Measurements from ENCODE around the gene HTR4. TPM values are rescaled to one million over a fixed set of nuclear protein-coding genes. Genes with fewer than 3 reads are reported as not detected.
A peak's percentile ranks its signal among the peaks of the same experiment; 100 is the strongest.

Gene HTR4
- polyA plus RNA-seq, 1 donor (not counting 4 experiments of a cell fraction or from before 2014, with no cell fraction given), result not detected

GRCh38 chr5:148687871-148688270 lies 33.5 kb upstream of the HTR4 start:
- H3K27ac ChIP-seq (ENCODE audit: control insufficient read depth, insufficient read depth, low read length), result no peak overlapping the region
- H3K79me2 ChIP-seq (ENCODE audit: control insufficient read depth, insufficient read depth, low read length), result no peaks in the 10 kb centered on the region
- no peak for TF ChIP-seq EZH2 (IDR thresholded peaks at IDR 0.05; ENCODE audit: low read length)
- no peak for TF ChIP-seq CTCF (optimal IDR thresholded peaks at IDR 0.05 in 1 of 3, IDR thresholded peaks at IDR 0.05 in 1 of 3, conservative IDR thresholded peaks at IDR 0.05 in 1 of 3; ENCODE audit: extremely low read depth in 1 of 3, insufficient read depth in 2 of 3, low read length in 3 of 3)
- no peaks in the 10 kb centered on the region for H3K9me3 ChIP-seq (ENCODE audit: control insufficient read depth, low read depth, low read length)
- H3K4me1 ChIP-seq (ENCODE audit: control insufficient read depth, extremely low read depth, insufficient read depth, low read length), result no peaks in the 10 kb centered on the region
- dilution Hi-C loops (cut with MboI; ENCODE audit: extremely low pct_ligation_motif_present, low sequenced_read_pairs), result no loop called here
- DNase-seq (ENCODE audit: low read depth, low spot score) (no peak), FAIRE-seq (no peak)
- H3K9ac ChIP-seq (ENCODE audit: control insufficient read depth, extremely low read depth, insufficient read depth, low read length), result no peak overlapping the region
- H3K27me3 ChIP-seq (ENCODE audit: control insufficient read depth, extremely low read depth, insufficient read depth, low read length), result no peaks in the 10 kb centered on the region
- H3K4me3 ChIP-seq (ENCODE audit: control insufficient read depth in 2 of 3, extremely low read depth in 1 of 3, insufficient read depth in 2 of 3, low read depth in 1 of 3, low read length in 3 of 3), result no peak overlapping the region
- H3K4me2 ChIP-seq (ENCODE audit: control insufficient read depth, extremely low read depth, insufficient read depth, low read depth, low read length), result no peak overlapping the region
- H2AFZ ChIP-seq (ENCODE audit: control insufficient read depth, low read length), result no peak overlapping the region
- no peaks in the 10 kb centered on the region for H3K36me3 ChIP-seq (ENCODE audit: control insufficient read depth in 2 of 2, extremely low read depth in 1 of 2, insufficient read depth in 2 of 2, low read length in 2 of 2)
- H3K9me1 ChIP-seq (ENCODE audit: control insufficient read depth, extremely low read depth, insufficient read depth, low read length), result no peaks in the 10 kb centered on the region
- H4K20me1 ChIP-seq (ENCODE audit: control insufficient read depth, extremely low read depth, insufficient read depth, low read length), result no peaks in the 10 kb centered on the region

- no peaks in the 10 kb centered on the region for H3K9me1 ChIP-seq (ENCODE audit: control insufficient read depth, extremely low read depth, insufficient read depth, low read length)
- no peaks in the 10 kb centered on the region for H3K79me2 ChIP-seq (ENCODE audit: control insufficient read depth, insufficient read depth, low read length)
- no peak overlapping the region for H3K27ac ChIP-seq (ENCODE audit: control insufficient read depth, insufficient read depth, low read length)
- H3K4me2 ChIP-seq (ENCODE audit: control insufficient read depth, extremely low read depth, insufficient read depth, low read depth, low read length), result no peak overlapping the region
- no peaks in the 10 kb centered on the region for H3K4me1 ChIP-seq (ENCODE audit: control insufficient read depth, extremely low read depth, insufficient read depth, low read length)
- FAIRE-seq, result peak; percentile 83
- DNase-seq (ENCODE audit: low read depth, low spot score), result peak; percentile 15
- no peaks in the 10 kb centered on the region for H3K9me3 ChIP-seq (ENCODE audit: control insufficient read depth, low read depth, low read length)
- no peak overlapping the region for H3K4me3 ChIP-seq (ENCODE audit: control insufficient read depth in 2 of 3, extremely low read depth in 1 of 3, insufficient read depth in 2 of 3, low read depth in 1 of 3, low read length in 3 of 3)
- no peak overlapping the region for H2AFZ ChIP-seq (ENCODE audit: control insufficient read depth, low read length)
- H4K20me1 ChIP-seq (ENCODE audit: control insufficient read depth, extremely low read depth, insufficient read depth, low read length), result no peaks in the 10 kb centered on the region
- H3K36me3 ChIP-seq (ENCODE audit: control insufficient read depth in 2 of 2, extremely low read depth in 1 of 2, insufficient read depth in 2 of 2, low read length in 2 of 2), result no peaks in the 10 kb centered on the region
- no peak overlapping the region for H3K9ac ChIP-seq (ENCODE audit: control insufficient read depth, extremely low read depth, insufficient read depth, low read length)
- H3K27me3 ChIP-seq (ENCODE audit: control insufficient read depth, extremely low read depth, insufficient read depth, low read length), result no peaks in the 10 kb centered on the region
- dilution Hi-C loops (cut with MboI; ENCODE audit: extremely low pct_ligation_motif_present, low sequenced_read_pairs), result no loop called here
- TF ChIP-seq EZH2 (IDR thresholded peaks at IDR 0.05; ENCODE audit: low read length), result no peak
- TF ChIP-seq CTCF (optimal IDR thresholded peaks at IDR 0.05 in 1 of 3, IDR thresholded peaks at IDR 0.05 in 1 of 3, conservative IDR thresholded peaks at IDR 0.05 in 1 of 3; ENCODE audit: extremely low read depth in 1 of 3, insufficient read depth in 2 of 3, low read length in 3 of 3), result peak; percentile 71 to 83 (median 77)
These were observed 33.1 kb upstream of the HTR4 start for GRCh38 chr5:148687427-148687826.

All from keratinocyte (primary cell).